CD1c-positive myeloid dendritic cell (primary cell): ENCODE results near the gene VTA1.
A peak's percentile ranks its signal among the peaks of the same experiment; 100 is the strongest.
"Not testable (repeated sequence)": the region's sequence is repeated elsewhere in the genome, so short reads cannot be mapped to it uniquely, and the experiment has no call there.

ENCODE experiments used
- DNase-seq: peaks from one replicate; pipeline ENCODE4 v3.0.0-alpha.2; 2016; ENCODE audit errors: extremely low spot score

Gene VTA1

GRCh38 chr6:142171351-142171750 lies 24.3 kb downstream of the VTA1 start:
- no peak for DNase-seq

DNA sequence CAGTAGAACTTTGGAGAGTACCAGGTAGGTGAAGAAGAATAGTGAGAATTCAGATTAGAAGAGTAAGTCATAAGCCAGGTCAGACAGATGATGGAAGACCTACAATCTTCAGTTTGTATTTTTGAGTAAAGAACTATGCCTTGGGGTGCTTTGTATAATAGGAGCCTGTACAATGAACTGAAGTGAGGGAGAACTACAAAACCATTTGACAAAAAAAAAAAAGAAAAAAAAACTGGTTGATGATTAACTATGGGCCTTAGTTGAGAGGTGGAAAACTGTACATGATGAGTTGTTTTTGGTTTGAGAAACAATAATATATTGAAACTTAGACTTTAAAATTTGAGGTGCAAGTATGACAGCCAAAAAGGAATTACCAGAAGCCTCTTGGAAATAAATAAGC lies 25.7 kb downstream of the VTA1 start:
- DNase-seq: no peak

DNA sequence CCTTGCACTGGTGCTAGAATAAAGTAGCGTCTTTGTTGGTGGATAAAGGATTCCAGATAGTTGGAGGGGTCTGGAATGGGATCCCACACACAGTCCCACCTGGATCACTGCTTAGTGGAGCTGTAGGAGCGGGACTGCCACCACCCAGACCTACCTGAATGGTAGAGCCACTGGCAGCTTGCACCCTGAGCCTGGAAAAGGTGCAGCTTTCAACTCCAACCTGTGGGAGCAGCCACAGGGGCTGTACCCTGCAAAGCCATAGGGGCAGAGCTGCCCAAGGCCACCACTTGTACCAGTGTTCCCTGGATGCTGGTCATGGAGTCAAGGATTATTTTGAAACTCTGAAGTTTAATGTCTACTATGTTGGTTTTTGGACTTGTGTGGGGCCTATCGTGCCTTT lies 26.9 kb downstream of the VTA1 start:
- DNase-seq: no peak

DNA sequence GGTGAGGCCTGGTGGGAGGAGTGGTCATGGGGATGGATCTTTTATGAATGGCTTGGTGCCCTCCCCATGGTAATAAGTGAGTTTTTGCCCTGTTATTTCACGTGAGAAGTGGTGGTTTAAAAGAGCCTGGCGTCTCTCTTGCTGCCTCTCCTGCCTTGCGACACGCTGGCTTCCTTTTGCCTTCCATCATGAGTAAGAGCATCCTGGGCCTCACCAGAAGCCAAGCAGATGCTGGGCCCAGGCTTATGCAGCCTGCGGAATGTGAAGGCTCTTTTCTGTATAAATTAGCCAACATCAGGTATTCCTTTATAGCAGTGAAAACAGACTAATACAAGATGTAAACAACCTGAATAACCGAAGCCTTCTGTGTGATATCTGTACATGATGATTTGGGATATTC lies 27.6 kb downstream of the VTA1 start:
- DNase-seq: no peak

DNA sequence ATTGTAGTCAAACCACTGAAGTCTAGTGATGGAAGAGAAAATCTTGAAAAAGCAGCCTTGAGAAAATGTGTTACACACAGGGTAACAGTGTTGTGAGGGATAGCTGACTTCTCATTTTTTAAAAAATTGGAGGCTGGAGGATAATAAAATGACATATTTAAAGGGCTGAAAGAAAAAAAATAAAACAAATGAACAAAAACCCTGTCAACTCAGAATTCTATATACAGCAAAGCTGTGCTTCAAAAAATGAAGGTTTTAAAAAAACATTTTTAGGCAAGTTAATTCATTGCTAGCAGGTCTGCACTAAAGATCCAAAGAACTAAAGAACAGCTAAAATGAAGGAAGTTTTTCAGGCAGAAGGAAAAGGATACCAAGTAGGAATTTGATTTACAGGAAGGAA lies 31.1 kb downstream of the VTA1 start:
- DNase-seq: no peak

DNA sequence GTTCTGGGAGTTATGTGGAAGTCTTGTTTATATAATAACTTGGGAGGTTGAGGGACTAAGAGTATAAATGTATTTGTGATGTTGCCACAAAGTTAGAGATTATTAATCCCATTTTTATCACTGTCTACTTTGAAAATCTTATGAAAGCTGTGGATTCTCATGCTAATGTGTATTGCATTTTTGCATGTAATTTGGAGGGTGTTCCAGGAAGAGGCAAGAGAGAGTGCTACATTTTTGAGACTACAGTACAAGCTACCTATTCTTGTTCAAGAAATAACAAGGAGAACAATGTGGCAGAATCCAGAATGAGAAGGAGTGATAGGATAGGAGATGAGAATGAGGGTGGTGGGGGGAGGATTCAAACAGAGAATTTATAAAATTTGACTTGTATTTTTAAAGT lies 34.9 kb downstream of the VTA1 start:
- DNase-seq: no peak

DNA sequence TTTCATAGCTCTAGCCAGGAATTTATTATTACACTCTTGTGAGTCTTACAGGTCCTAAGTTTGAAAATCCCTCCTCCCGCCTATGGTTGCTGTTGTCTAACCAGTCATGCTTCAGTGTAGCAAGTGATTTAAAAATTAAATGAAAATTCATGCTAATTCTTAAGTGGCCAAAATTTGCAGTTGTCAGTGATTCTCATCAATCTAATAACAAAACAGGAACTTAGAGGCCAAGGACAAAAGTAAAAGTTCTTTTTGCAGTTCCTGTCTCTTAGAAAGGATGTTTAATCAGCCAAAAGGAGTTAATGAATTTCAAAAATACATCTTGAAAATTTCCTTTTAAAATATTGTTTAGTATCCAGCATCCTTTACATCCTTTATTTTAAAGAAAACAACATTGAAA lies 36.3 kb downstream of the VTA1 start:
- DNase-seq: no peak

DNA sequence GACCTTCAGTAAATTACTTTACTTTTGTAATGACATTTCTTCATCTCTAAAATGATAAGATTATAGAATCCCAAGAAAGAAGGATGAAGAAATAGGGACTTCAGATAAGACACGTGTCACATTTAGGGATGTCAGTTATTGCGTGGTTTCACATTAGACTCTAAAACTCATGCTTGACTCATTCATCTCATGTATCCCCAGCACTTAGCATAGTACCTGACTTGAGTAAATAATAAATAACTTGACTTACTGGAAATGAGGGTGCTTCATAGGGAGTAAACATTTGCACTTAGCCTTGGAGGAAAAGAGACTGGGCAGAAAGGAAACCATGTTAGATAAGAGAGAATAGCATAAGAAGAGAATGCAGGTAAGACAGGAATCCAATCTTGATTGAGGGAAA lies 37.2 kb downstream of the VTA1 start:
- DNase-seq: no peak

DNA sequence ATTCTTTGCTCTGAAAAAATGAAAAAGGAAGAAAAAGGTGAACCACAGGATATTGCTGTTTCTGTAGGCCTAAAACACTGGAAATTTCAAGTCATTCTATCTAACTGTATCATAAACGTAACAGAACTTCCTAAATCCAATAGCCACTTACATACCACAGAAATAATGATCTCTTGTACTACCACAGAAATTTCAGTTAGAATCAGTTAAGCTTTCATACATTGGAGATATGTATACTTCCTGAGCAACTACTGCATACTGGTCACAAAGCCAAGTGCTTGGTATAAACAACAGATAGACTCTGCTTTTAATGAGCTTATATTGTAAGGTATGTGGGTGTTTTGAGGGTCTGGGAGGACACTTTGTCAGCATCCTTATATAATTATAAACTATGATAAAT lies 38.6 kb downstream of the VTA1 start:
- DNase-seq: no peak

- no peak for DNase-seq
Observed at GRCh38 chr6:142187209-142187608, 40.1 kb downstream of the VTA1 start.

GRCh38 chr6:142188341-142188740 lies 41.3 kb downstream of the VTA1 start:
- DNase-seq: not testable (repeated sequence)

GRCh38 chr6:142189057-142189456 lies 42.0 kb downstream of the VTA1 start:
- no peak for DNase-seq

DNA sequence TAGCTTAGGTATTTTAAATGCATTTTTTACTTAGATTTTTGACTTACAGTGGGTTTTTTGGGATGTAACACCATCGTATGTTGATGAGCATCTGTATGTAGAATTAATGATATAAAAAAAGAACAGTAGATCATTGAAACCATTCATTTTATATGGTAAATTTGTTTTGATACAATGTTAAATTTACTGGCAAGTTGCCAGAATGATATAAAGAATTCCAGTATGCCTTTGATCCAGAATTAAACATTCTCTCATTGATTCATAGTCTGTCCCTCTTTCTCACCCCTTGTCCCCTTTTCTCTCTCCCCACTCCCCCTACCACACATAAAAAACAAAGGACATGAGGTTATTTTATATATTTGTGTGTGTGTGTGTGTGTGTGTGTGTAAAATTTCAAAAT lies 45.3 kb downstream of the VTA1 start:
- no peak for DNase-seq

GRCh38 chr6:142193621-142194020 lies 46.6 kb downstream of the VTA1 start:
- no peak for DNase-seq

GRCh38 chr6:142195862-142196541 lies 48.9 kb downstream of the VTA1 start:
- no peak for DNase-seq

GRCh38 chr6:142200846-142201628 lies 54.0 kb downstream of the VTA1 start:
- DNase-seq: no peak

DNA sequence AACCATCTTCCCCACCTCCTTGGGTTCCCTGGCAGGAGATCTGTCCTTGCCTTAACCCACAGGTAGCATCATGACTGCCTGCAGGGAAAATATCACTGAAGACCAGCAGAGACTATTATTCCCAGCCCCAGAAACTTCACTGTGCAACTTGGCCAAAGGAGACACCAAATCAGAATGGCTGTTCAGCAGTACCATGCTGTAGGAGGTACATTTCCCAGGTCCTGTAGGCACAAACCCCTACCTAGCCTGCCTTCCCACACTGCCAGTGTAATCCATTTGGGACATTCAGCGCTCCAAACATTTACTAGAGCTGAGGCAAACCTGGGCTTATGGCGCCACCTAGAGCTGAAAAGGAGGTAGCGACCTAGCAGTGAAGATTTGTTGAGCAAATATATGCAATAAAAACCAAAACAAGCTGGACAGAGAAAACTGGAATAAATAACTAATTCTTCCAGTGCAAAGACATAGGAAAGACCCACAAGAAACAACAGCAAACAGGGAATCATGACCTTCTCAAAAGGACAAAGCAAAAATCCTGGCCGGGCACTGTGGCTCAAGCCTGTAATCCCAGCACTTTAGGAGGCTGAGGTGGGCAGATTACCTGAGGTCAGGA lies 60.3 kb downstream of the VTA1 start:
- DNase-seq: peak; percentile 37

GRCh38 chr6:142210606-142211005 lies 63.5 kb downstream of the VTA1 start:
- no peak for DNase-seq

DNA sequence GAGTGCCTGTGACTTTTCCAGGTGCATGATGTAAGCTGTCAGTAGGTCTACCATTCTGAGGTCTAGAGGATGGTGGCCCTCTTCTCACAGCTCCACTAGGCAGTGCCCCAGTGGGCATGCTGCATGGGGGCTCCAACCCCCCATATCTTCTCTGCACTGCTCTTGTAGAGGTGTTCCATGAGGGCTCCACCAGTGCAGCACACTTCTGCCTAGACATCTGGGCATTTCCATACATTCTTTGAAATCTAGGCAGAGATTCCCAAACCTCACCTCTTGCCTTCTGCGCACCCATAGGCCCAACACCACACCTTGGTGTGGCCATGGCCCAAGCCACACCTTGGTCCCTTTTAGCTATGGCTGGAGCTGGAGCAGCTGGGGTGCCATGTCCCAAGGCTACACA lies 66.3 kb downstream of the VTA1 start:
- no peak for DNase-seq

GRCh38 chr6:142218446-142218845 lies 71.4 kb downstream of the VTA1 start:
- no peak for DNase-seq

DNA sequence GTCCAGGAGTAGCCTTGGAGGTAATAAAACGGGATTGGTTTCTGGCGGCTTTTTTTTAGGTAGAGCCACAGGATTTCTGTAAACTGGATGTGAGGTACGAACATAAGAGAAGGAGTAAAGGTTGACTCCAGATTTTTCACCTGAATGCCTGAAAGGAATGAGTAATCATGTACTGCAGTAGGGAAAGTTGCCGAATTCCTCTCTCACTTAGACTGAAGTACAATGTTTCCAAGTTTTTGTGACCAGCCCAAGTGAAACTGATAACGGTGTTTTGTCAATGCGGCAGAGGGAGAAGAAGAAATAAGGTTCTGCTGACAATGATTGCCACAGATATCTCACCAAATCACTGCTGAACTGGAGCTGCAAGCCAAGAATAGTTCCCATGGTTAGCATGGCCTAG lies 75.0 kb downstream of the VTA1 start:
- DNase-seq: no peak

GRCh38 chr6:142223938-142224337 lies 76.9 kb downstream of the VTA1 start:
- DNase-seq: no peak

- no peak for DNase-seq
Observed at GRCh38 chr6:142225115-142225514, 78.1 kb downstream of the VTA1 start.
